Sigmoid colon (tissue), 7 donors: ENCODE measurements around the gene LAD1. TPM values are rescaled to one million over a fixed set of nuclear protein-coding genes. Genes with fewer than 3 reads are reported as not detected.

ENCODE experiments used
- DNase-seq: peaks from one replicate; pipeline ENCODE4 v3.0.0-alpha.2; 2019
- H3K27ac ChIP-seq, 4 donors: fragments of 200-600 bp; sonication (generic); one replicate each; pipeline ENCODE4 v1.5.1; 2016 to 2019; ENCODE audit warnings: mild to moderate bottlenecking in 1 of 4
- H3K27me3 ChIP-seq, 3 donors: fragments of 200-600 bp; sonication (generic); one replicate each; pipeline ENCODE4 v1.5.1; 2019; ENCODE audit warnings: mild to moderate bottlenecking in 1 of 3
- H3K36me3 ChIP-seq, 4 donors: fragments of 200-600 bp; sonication (generic); one replicate each; pipeline ENCODE4 v1.5.1; 2016 to 2019
- H3K4me1 ChIP-seq, 4 donors: fragments of 200-600 bp; sonication (generic); one replicate each; pipeline ENCODE4 v1.5.1; 2017 to 2019
- H3K4me3 ChIP-seq, 4 donors: fragments of 200-600 bp; sonication (generic); one replicate each; pipeline ENCODE4 v1.5.1; 2017 to 2019; ENCODE audit warnings: mild to moderate bottlenecking in 2 of 4, moderate library complexity in 1 of 4
- H3K9me3 ChIP-seq, 4 donors: fragments of 200-600 bp in 3 of 4; sonication (generic) in 3 of 4; one replicate each; pipeline versions ENCODE4 v1.5.1 to v1.6.1; 2013 to 2019
- EP300 ChIP-seq, 4 donors: sonication (generic); formaldehyde crosslinking; IDR thresholded peaks; one replicate each; pipeline ENCODE4 v1.6.1; 2017; ENCODE audit warnings: antibody characterized with exemption in 4 of 4
- POLR2A ChIP-seq, 2 donors: fragments of 450-650 bp; IDR thresholded peaks; one replicate each; pipeline ENCODE4 v1.6.1; 2016; ENCODE audit warnings: antibody characterized with exemption in 2 of 2, mild to moderate bottlenecking in 2 of 2, moderate library complexity in 2 of 2
- POLR2AphosphoS5 ChIP-seq, 4 donors: sonication (generic); formaldehyde crosslinking; IDR thresholded peaks; one replicate each; pipeline ENCODE4 v1.6.1; 2017; ENCODE audit warnings: antibody characterized with exemption in 4 of 4
- WGBS, 2 donors: extraction: QIAGEN DNeasy Blood & Tissue Kit; methylation state at CpG; one replicate each; pipeline ENCODE4 v1.1.7; 2013; 5-methylcytosine and 5-hydroxymethylcytosine counted together
- intact Hi-C: fragments of 100-400 bp; cut with DNase I; formaldehyde crosslinking; loops from one replicate; pipeline ENCODE4 v1.15.1; 2023
- polyA plus RNA-seq, 3 donors: library from polyadenylated mRNA; stranded (reverse); fragments of 200-250 nt; gene quantifications; one replicate each; pipeline ENCODE4 v1.2.3, GENCODE V29; 2013
- total RNA-seq, 4 donors: library from RNA; depleted of rRNA; stranded (reverse); fragments of >200 nt; gene quantifications; one replicate each; pipeline ENCODE4 v1.1.0, GENCODE V29; 2016
- TF ChIP-seq, protein P1 (sequence below), 4 experiments: fragments of 450-650 bp in 3 of 4; fragments of 200-600 bp in 1 of 4; IDR thresholded peaks; one replicate each; pipeline ENCODE4 v1.5.1; 2016 to 2019; ENCODE audit warnings: antibody characterized with exemption in 4 of 4, mild to moderate bottlenecking in 3 of 4, moderate library complexity in 2 of 4
- donor health status: healthy with polysubstance abuse.
- donor health status: Bipolar disorder and iron deficiency.
- donor health status: healthy.

LAD1 gene
- total and polyA plus RNA-seq, 7 donors = 63.7 to 151 (median 102) TPM; not detected in 4

DNA sequence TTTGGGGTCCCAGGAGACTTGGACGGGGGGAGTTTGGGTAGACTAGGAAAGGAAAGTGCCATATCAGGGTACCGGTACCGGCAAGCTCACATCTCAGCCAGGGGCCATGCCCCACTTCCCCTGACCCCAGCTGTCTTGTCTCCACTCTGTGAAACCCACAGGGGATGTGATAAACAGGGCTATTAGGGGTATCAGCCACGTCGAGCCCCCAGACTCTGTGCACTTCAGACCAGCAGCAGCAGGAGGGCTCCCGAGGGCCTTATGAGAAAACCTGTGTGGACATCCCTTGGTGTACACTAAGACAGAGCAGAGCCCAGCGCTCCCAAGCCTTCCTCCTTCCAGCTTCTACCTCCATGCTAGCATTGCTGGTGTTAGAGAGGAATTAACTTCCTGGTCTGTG lies 68.0 kb downstream of the LAD1 start:
- no peak for TF ChIP-seq POLR2AphosphoS5 (IDR thresholded peaks at IDR 0.05)
- no peak for TF ChIP-seq EP300 (IDR thresholded peaks at IDR 0.05)
- no peak for TF ChIP-seq POLR2A (IDR thresholded peaks at IDR 0.05)
- TF ChIP-seq, protein P1, sequence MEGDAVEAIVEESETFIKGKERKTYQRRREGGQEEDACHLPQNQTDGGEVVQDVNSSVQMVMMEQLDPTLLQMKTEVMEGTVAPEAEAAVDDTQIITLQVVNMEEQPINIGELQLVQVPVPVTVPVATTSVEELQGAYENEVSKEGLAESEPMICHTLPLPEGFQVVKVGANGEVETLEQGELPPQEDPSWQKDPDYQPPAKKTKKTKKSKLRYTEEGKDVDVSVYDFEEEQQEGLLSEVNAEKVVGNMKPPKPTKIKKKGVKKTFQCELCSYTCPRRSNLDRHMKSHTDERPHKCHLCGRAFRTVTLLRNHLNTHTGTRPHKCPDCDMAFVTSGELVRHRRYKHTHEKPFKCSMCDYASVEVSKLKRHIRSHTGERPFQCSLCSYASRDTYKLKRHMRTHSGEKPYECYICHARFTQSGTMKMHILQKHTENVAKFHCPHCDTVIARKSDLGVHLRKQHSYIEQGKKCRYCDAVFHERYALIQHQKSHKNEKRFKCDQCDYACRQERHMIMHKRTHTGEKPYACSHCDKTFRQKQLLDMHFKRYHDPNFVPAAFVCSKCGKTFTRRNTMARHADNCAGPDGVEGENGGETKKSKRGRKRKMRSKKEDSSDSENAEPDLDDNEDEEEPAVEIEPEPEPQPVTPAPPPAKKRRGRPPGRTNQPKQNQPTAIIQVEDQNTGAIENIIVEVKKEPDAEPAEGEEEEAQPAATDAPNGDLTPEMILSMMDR (IDR thresholded peaks at IDR 0.05) = no peak
- Histone ChIP-seq H3K36me3 (no peaks in the 10 kb centered on the region), H3K4me1 (peaks cover 0 to 4% (median 0%) of the 10 kb centered on the region in 4 donors), H3K9me3 (no peaks in the 10 kb centered on the region), H3K27me3 (no peaks in the 10 kb centered on the region), H3K27ac (no peak overlapping the region), H3K4me3 (no peak overlapping the region)
- DNase-seq = peak; percentile 35
- 84 to 88% methylated on average over 7 of the region's 7 CpGs for WGBS, 2 donors
- intact Hi-C loops = no loop called here

Other genes starting within 250 kb of the LAD1 start
- 10 to 100 TPM; 56.2 to 78.3 (median 65.5) TPM for gene TMEM9, start 244.8 kb downstream of the LAD1 start, total RNA-seq
- 10 to 100 TPM; 12.9 to 47.8 (median 14.4) TPM for gene TMEM9, start 244.8 kb downstream of the LAD1 start, polyA plus RNA-seq
- under 1 TPM in 2 of 4 donors, not detected in 2; 0.14 to 0.55 TPM for gene IGFN1, start 208.5 kb downstream of the LAD1 start, total RNA-seq
- gene IGFN1, start 208.5 kb downstream of the LAD1 start, polyA plus RNA-seq = under 1 TPM in 2 of 3 donors, not detected in 1; under 0.01 to 0.15 TPM
- under 1 TPM in 2 of 4 donors, not detected in 2; under 0.01 to 0.16 TPM for gene PKP1, start 115.8 kb downstream of the LAD1 start, total RNA-seq
- gene PKP1, start 115.8 kb downstream of the LAD1 start, polyA plus RNA-seq = under 1 TPM; under 0.01 to 0.60 (median 0.48) TPM
- gene TNNT2, start 21.6 kb downstream of the LAD1 start, total RNA-seq = under 1 TPM in 1 of 4 donors, not detected in 3; 0.81 TPM
- 10 to 100 TPM in 1 of 3 donors, 1 to 10 TPM in 2; 3.1 to 34.9 (median 4.8) TPM for gene TNNT2, start 21.6 kb downstream of the LAD1 start, polyA plus RNA-seq
- gene TNNI1, start 22.4 kb upstream of the LAD1 start, total RNA-seq = not detected
- 1 to 10 TPM in 1 of 3 donors, under 1 TPM in 2; 0.04 to 7.8 (median 0.46) TPM for gene TNNI1, start 22.4 kb upstream of the LAD1 start, polyA plus RNA-seq
- gene PHLDA3, start 69.9 kb upstream of the LAD1 start, total RNA-seq = 100 to 1,000 TPM in 2 of 4 donors, 10 to 100 TPM in 2; 93.4 to 135 (median 108) TPM
- gene PHLDA3, start 69.9 kb upstream of the LAD1 start, polyA plus RNA-seq = 10 to 100 TPM in 1 of 3 donors, 1 to 10 TPM in 2; 3.2 to 20.8 (median 9.6) TPM
- 1,000 to 10,000 TPM; 4,737 to 8,467 (median 6,048) TPM for gene CSRP1, start 107.8 kb upstream of the LAD1 start, total RNA-seq
- gene CSRP1, start 107.8 kb upstream of the LAD1 start, polyA plus RNA-seq = 100 to 1,000 TPM; 189 to 296 (median 264) TPM
- gene NAV1, start 139.8 kb upstream of the LAD1 start, total RNA-seq = 10 to 100 TPM; 17.1 to 44.9 (median 20.9) TPM
- 1 to 10 TPM; 1.8 to 8.2 (median 3.0) TPM for gene NAV1, start 139.8 kb upstream of the LAD1 start, polyA plus RNA-seq